Karpas-422 (cell line): ENCODE measurements around the gene DNAJC5. TPM values are rescaled to one million over a fixed set of nuclear protein-coding genes. Genes with fewer than 3 reads are reported as not detected.

Experiments
- DNase-seq: peaks from one replicate; pipeline ENCODE4 v3.0.0-alpha.2; 2015
- H2AFZ ChIP-seq: fragments of 200-600 bp; sonication (generic); 2 replicates; pipeline ENCODE4 v1.6.1; 2014; ENCODE audit warnings: antibody characterized with exemption, low read length, mixed read lengths
- H3K27ac ChIP-seq: fragments of 200-600 bp; sonication (generic); 2 replicates; pipeline ENCODE4 v1.5.1; 2014; ENCODE audit warnings: mild to moderate bottlenecking, low read length, moderate library complexity
- H3K27me3 ChIP-seq: fragments of 200-600 bp; sonication (generic); 2 replicates; pipeline ENCODE4 v1.6.1; 2014; ENCODE audit warnings: low read length, mixed read lengths
- H3K36me3 ChIP-seq: fragments of 200-600 bp; sonication (generic); 2 replicates; pipeline ENCODE4 v1.6.1; 2014; ENCODE audit warnings: low read length, mixed read lengths; ENCODE audit not compliant: insufficient read depth
- H3K4me1 ChIP-seq: fragments of 200-600 bp; sonication (generic); 2 replicates; pipeline ENCODE4 v1.6.1; 2014; ENCODE audit warnings: mild to moderate bottlenecking, low read length, mixed read lengths
- H3K4me2 ChIP-seq: fragments of 200-600 bp; sonication (generic); 2 replicates; pipeline ENCODE4 v1.6.1; 2014; ENCODE audit warnings: low read length, low read depth, mild to moderate bottlenecking; ENCODE audit not compliant: poor library complexity, severe bottlenecking
- H3K4me3 ChIP-seq: fragments of 200-600 bp; sonication (generic); 2 replicates; pipeline ENCODE4 v1.5.1; 2014; ENCODE audit warnings: mild to moderate bottlenecking, antibody characterized with exemption, low read length, mixed read lengths
- H3K79me2 ChIP-seq: fragments of 200-600 bp; sonication (generic); 2 replicates; pipeline ENCODE4 v1.6.1; 2014; ENCODE audit warnings: mild to moderate bottlenecking, low read length, mixed read lengths
- H3K9ac ChIP-seq: fragments of 200-600 bp; sonication (generic); 2 replicates; pipeline ENCODE4 v1.6.0; 2014; ENCODE audit warnings: low read length
- H3K9me2 ChIP-seq: fragments of 200-600 bp; sonication (generic), shearing (Covaris generic); replicated peaks from 2 replicates; pipeline ENCODE4 v1.6.0; 2014; ENCODE audit warnings: mild to moderate bottlenecking, low read length, moderate library complexity; ENCODE audit not compliant: insufficient read depth
- H3K9me3 ChIP-seq: fragments of 300-700, 200-600 bp; sonication (generic); 2 replicates; pipeline ENCODE4 v1.6.1; 2014; ENCODE audit warnings: low read length, mixed read lengths
- H4K20me1 ChIP-seq: fragments of 200-600 bp; sonication (generic); 2 replicates; pipeline ENCODE4 v1.6.1; 2014; ENCODE audit warnings: mild to moderate bottlenecking, antibody characterized with exemption, low read length, low read depth; ENCODE audit not compliant: insufficient read depth
- total RNA-seq: library from RNA; depleted of rRNA; stranded (reverse); fragments of >200 nt; shearing (Covaris generic); gene quantifications from 2 replicates; pipeline ENCODE4 v1.2.3, GENCODE V29; 2014; ENCODE audit warnings: low replicate concordance

Gene DNAJC5
- total RNA-seq, 1 experiment from 2014 or later: 22.9 TPM

GRCh38 chr20:63886054-63886419 lies 8.9 kb upstream of the DNAJC5 start:
- no peaks in the 10 kb centered on the region for H3K4me1 ChIP-seq
- H3K4me3 ChIP-seq: no peak overlapping the region
- H3K27ac ChIP-seq: no peak overlapping the region
- H3K36me3 ChIP-seq: peaks cover 4% of the 10 kb centered on the region
- no peaks in the 10 kb centered on the region for H4K20me1 ChIP-seq
- no peaks in the 10 kb centered on the region for H3K9me3 ChIP-seq
- DNase-seq: no peak
- H3K4me2 ChIP-seq: no peak overlapping the region
- peaks cover 2% of the 10 kb centered on the region; the same call in 1 of the 2 replicates for H3K79me2 ChIP-seq
- H2AFZ ChIP-seq: no peak overlapping the region
- H3K9me2 ChIP-seq: no peaks in the 10 kb centered on the region
- H3K9ac ChIP-seq: no peak overlapping the region
- H3K27me3 ChIP-seq: no peaks in the 10 kb centered on the region

DNA sequence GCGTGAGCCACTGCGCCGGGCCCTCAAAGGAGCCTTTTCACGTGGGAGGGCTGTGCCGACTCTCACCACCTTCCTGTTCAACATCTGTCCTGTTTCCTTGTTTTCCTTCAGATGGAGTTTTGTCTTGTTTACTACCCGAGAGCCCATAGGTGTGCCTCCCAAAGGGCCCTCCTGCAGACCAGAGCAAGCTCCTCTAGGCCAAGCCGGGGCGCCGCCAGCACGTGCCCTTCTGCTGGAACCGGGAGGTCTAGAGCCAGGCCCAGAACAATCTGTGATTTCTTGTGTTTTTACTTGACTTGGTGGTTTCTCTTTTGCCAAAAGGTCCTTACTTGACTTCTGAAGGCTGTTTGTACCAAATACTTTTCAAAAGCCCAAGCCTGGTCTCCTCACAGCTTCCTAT lies 8.0 kb upstream of the DNAJC5 start:
- no peaks in the 10 kb centered on the region for H4K20me1 ChIP-seq
- H3K4me1 ChIP-seq: no peaks in the 10 kb centered on the region
- H3K27ac ChIP-seq: no peak overlapping the region
- no peak overlapping the region for H3K9ac ChIP-seq
- H3K36me3 ChIP-seq: peaks cover 4% of the 10 kb centered on the region
- H3K9me3 ChIP-seq: no peaks in the 10 kb centered on the region
- H3K79me2 ChIP-seq: peaks cover 2% of the 10 kb centered on the region; the same call in 1 of the 2 replicates
- H3K9me2 ChIP-seq: no peaks in the 10 kb centered on the region
- H3K4me3 ChIP-seq: no peak overlapping the region
- no peaks in the 10 kb centered on the region for H3K27me3 ChIP-seq
- DNase-seq: no peak
- no peak overlapping the region for H2AFZ ChIP-seq
- H3K4me2 ChIP-seq: no peak overlapping the region

GRCh38 chr20:63889241-63890200 lies 5.4 kb upstream of the DNAJC5 start:
- H3K9ac ChIP-seq: no peak overlapping the region

GRCh38 chr20:63890201-63890576 lies 4.7 kb upstream of the DNAJC5 start:
- no peak overlapping the region for H3K9ac ChIP-seq
- H3K79me2 ChIP-seq: no peaks in the 10 kb centered on the region
- H3K4me1 ChIP-seq: 0 out of 2 replicates have a peak, but pooled peaks cover 3% of the 10 kb centered on the region
- no peak overlapping the region for H3K4me3 ChIP-seq
- no peak overlapping the region for H2AFZ ChIP-seq
- no peaks in the 10 kb centered on the region for H3K9me2 ChIP-seq
- no peaks in the 10 kb centered on the region for H3K27me3 ChIP-seq
- DNase-seq: no peak
- no peaks in the 10 kb centered on the region for H3K9me3 ChIP-seq
- no peaks in the 10 kb centered on the region for H4K20me1 ChIP-seq
- no peak overlapping the region for H3K27ac ChIP-seq
- no peak overlapping the region for H3K4me2 ChIP-seq
- H3K36me3 ChIP-seq: peaks cover 4% of the 10 kb centered on the region

More at GRCh38 chr20:63889241-63890200, 5.4 kb upstream of the DNAJC5 start:
- no peaks in the 10 kb centered on the region for H3K9me2 ChIP-seq
- no peak overlapping the region for H3K27ac ChIP-seq
- H3K4me3 ChIP-seq: no peak overlapping the region
- no peaks in the 10 kb centered on the region for H3K27me3 ChIP-seq
- no peaks in the 10 kb centered on the region for H4K20me1 ChIP-seq
- H3K4me1 ChIP-seq: 0 out of 2 replicates have a peak, but pooled peaks cover 1% of the 10 kb centered on the region
- peaks cover 4% of the 10 kb centered on the region for H3K36me3 ChIP-seq
- H3K79me2 ChIP-seq: no peaks in the 10 kb centered on the region
- H3K4me2 ChIP-seq: no peak overlapping the region
- DNase-seq: no peak
- no peak overlapping the region for H2AFZ ChIP-seq
- no peaks in the 10 kb centered on the region for H3K9me3 ChIP-seq

DNA sequence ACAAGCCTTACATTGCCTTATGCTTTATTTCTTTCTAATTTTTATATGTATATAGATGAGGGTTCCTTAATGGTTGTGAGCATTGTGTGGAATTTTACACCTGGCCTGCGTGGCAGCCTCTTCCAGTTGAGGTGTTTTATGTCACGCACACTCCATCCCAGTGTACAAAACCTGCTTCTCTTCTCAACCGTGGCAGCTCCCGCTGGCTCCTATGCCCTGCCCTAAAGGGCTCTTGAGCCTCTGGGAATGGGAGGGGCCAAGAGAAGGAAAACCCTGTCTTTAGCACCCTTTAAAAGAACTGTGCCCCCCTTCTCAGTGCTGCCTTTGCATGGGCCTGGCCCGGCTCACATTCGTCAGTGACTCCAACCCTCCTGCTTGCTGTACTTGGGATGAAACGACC lies 4.3 kb upstream of the DNAJC5 start:
- Histone ChIP-seq H3K4me1 (0 out of 2 replicates have a peak, but pooled peaks cover 3% of the 10 kb centered on the region), H3K9me3 (no peaks in the 10 kb centered on the region), H3K79me2 (peaks cover 2% of the 10 kb centered on the region), H2AFZ (no peak overlapping the region), H3K4me2 (no peak overlapping the region), H3K4me3 (no peak overlapping the region), H4K20me1 (no peaks in the 10 kb centered on the region), H3K27me3 (no peaks in the 10 kb centered on the region), H3K9me2 (no peaks in the 10 kb centered on the region), H3K9ac (no peak overlapping the region), H3K27ac (no peak overlapping the region), H3K36me3 (peaks cover 4% of the 10 kb centered on the region)
- DNase-seq: no peak

DNA sequence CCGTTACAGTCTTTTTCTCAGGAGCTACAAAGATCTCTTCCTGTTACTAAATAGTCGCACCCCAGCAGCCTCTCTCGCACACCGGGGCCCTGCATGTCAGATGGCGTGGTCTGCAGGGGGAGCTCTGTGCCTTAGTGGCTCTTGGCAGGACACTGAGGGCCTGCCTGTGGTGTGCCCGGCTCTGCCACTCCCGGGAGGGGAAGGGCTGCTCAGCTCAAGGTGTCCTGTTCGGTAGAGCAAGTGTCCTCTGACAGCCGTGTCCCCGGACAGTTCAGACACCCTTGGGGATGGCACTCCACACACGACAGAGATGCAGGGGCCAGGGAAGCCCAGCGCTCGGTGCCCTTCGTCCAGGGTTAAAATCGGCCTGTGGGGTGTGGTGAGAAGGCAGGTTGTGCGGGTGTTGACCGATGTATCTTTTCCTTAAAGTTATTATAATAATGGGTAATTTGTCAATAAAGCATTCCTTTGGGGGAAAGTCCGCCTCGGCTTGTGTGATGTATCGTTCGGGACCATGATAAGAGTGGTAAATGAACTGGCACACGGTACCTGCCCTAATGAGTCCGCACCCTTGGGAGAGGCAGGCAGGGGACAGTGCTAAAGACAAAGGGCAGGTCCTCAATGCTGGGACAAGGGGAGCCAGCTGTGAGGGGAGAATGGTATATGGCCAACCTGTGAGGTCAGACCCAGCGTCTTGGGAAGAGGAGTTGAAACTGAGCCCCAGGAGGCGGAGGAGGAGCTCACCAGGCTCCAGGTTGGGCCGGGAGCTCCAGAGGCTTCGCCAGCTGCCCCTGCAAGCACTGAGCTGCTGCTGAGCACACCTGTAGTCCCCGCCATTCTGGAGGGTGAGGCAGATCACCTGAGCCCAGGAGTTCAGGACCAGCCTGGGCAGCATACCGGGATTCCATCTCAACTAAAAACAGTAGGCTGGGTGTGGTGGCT lies 3.6 kb upstream of the DNAJC5 start:
- Histone ChIP-seq H2AFZ (no peak overlapping the region), H3K79me2 (peaks cover 9% of the 10 kb centered on the region), H3K27me3 (no peaks in the 10 kb centered on the region), H3K4me2 (no peak overlapping the region), H3K27ac (no peak overlapping the region), H3K4me3 (no peak overlapping the region), H3K9me2 (no peaks in the 10 kb centered on the region), H4K20me1 (peaks cover 6% of the 10 kb centered on the region; the same call in 1 of the 2 replicates), H3K36me3 (peaks cover 4% of the 10 kb centered on the region), H3K4me1 (peaks cover 8% of the 10 kb centered on the region), H3K9ac (no peak overlapping the region), H3K9me3 (no peaks in the 10 kb centered on the region)
- DNase-seq: no peak

GRCh38 chr20:63892402-63892801 lies 2.5 kb upstream of the DNAJC5 start:
- Histone ChIP-seq H3K36me3 (peaks cover 4% of the 10 kb centered on the region), H4K20me1 (peaks cover 13% of the 10 kb centered on the region; the same call in 1 of the 2 replicates), H3K4me3 (no peak overlapping the region), H2AFZ (no peak overlapping the region), H3K9me2 (no peaks in the 10 kb centered on the region), H3K27me3 (no peaks in the 10 kb centered on the region), H3K9ac (no peak overlapping the region), H3K4me1 (peaks cover 17% of the 10 kb centered on the region), H3K27ac (no peak overlapping the region), H3K9me3 (no peaks in the 10 kb centered on the region), H3K4me2 (no peak overlapping the region), H3K79me2 (peaks cover 20% of the 10 kb centered on the region)
- no peak for DNase-seq

DNA sequence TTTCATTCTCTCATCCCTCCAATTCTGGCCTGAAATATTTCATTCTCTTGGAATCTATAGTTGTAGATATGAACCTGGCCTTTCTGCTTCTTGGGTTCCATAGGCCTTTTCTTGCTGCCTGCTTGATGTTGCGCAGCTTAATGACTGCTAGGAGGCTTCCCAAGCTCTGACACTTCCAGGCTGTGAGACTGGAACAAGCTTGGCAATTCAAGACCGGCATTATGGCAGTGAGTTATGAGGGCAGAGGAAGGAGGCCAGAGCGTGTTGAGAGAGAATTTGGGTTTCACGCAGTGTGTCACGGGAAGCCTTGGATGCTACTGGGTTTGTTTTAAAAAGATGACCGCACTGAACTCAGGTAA lies 948 bp upstream of the DNAJC5 start:
- Histone ChIP-seq H3K9me2 (no peaks in the 10 kb centered on the region), H3K4me2 (no peak overlapping the region), H3K27me3 (no peaks in the 10 kb centered on the region), H3K9me3 (no peaks in the 10 kb centered on the region), H2AFZ (no peak overlapping the region), H3K79me2 (peaks cover 36% of the 10 kb centered on the region), H3K9ac (no peak overlapping the region), H3K4me1 (peaks cover 26% of the 10 kb centered on the region), H3K36me3 (peaks cover 4% of the 10 kb centered on the region), H4K20me1 (peaks cover 24% of the 10 kb centered on the region; the same call in 1 of the 2 replicates), H3K27ac (no peak overlapping the region), H3K4me3 (no peak overlapping the region)
- no peak for DNase-seq
